T-helper 2 cell treated with Interferon-gamma antibody and Interleukin-4, amounts not matched to agents 5 μg/mL and 100 μg/mL, for 36 hours (primary cell): ENCODE measurements around the gene RASAL2.
"Not testable (repeated sequence)": the region's sequence is repeated elsewhere in the genome, so short reads cannot be mapped to it uniquely, and the experiment has no call there.

ENCODE experiments used
- DNase-seq: peaks from one replicate; pipeline ENCODE4 v3.0.0; 2021; ENCODE audit warnings: low spot score
- H3K27ac Mint-ChIP-seq: one replicate; pipeline ENCODE4 v1.8.0; 2021; ENCODE audit warnings: mild to moderate bottlenecking, mixed read lengths
- H3K27me3 Mint-ChIP-seq: one replicate; pipeline ENCODE4 v1.8.0; 2021; ENCODE audit warnings: low read depth, mixed read lengths
- H3K36me3 Mint-ChIP-seq: one replicate; pipeline ENCODE4 v1.8.0; 2021; ENCODE audit warnings: low read depth, mixed read lengths
- H3K4me1 Mint-ChIP-seq: one replicate; pipeline ENCODE4 v1.8.0; 2021; ENCODE audit warnings: low read depth, mixed read lengths
- H3K4me3 Mint-ChIP-seq: one replicate; pipeline ENCODE4 v1.8.0; 2022; ENCODE audit warnings: mild to moderate bottlenecking, moderate library complexity, mixed read lengths
- H3K9me3 Mint-ChIP-seq: one replicate; pipeline ENCODE4 v1.8.0; 2021; ENCODE audit warnings: mixed read lengths

Gene RASAL2

GRCh38 chr1:178294654-178295053 is 200.8 kb downstream of the RASAL2 start:
- Mint-ChIP-seq H3K4me1 (no peaks in the 10 kb centered on the region), H3K36me3 (no peaks in the 10 kb centered on the region), H3K9me3 (no peaks in the 10 kb centered on the region), H3K27me3 (peaks cover 2% of the 10 kb centered on the region), H3K27ac (no peak overlapping the region), H3K4me3 (no peak overlapping the region)
- DNase-seq: no peak

GRCh38 chr1:178300352-178300699 is 206.4 kb downstream of the RASAL2 start:
- Mint-ChIP-seq H3K27me3 (peaks cover 2% of the 10 kb centered on the region), H3K9me3 (no peaks in the 10 kb centered on the region), H3K4me1 (no peaks in the 10 kb centered on the region), H3K27ac (no peak overlapping the region), H3K36me3 (no peaks in the 10 kb centered on the region), H3K4me3 (no peak overlapping the region)
- no peak for DNase-seq

- Mint-ChIP-seq H3K27me3 (peaks cover 3% of the 10 kb centered on the region), H3K36me3 (no peaks in the 10 kb centered on the region), H3K27ac (no peak overlapping the region), H3K4me3 (no peak overlapping the region), H3K9me3 (no peaks in the 10 kb centered on the region), H3K4me1 (no peaks in the 10 kb centered on the region)
- no peak for DNase-seq
Measured at GRCh38 chr1:178301141-178301540, 207.2 kb downstream of the RASAL2 start.

- Mint-ChIP-seq H3K27me3 (peaks cover 4% of the 10 kb centered on the region), H3K4me3 (no peak overlapping the region), H3K9me3 (no peaks in the 10 kb centered on the region), H3K36me3 (no peaks in the 10 kb centered on the region), H3K27ac (no peak overlapping the region), H3K4me1 (no peaks in the 10 kb centered on the region)
- no peak for DNase-seq
Measured at GRCh38 chr1:178307264-178307663, 213.4 kb downstream of the RASAL2 start.

- Mint-ChIP-seq H3K27ac (no peak overlapping the region), H3K27me3 (peaks cover 4% of the 10 kb centered on the region), H3K36me3 (no peaks in the 10 kb centered on the region), H3K4me3 (no peak overlapping the region), H3K9me3 (no peaks in the 10 kb centered on the region), H3K4me1 (no peaks in the 10 kb centered on the region)
- DNase-seq: no peak
Measured at GRCh38 chr1:178308438-178308837, 214.5 kb downstream of the RASAL2 start.

GRCh38 chr1:178310685-178311105 is 216.8 kb downstream of the RASAL2 start:
- DNase-seq: no peak
- Mint-ChIP-seq H3K4me3 (no peak overlapping the region), H3K9me3 (no peaks in the 10 kb centered on the region), H3K4me1 (no peaks in the 10 kb centered on the region), H3K27me3 (peaks cover 3% of the 10 kb centered on the region), H3K27ac (no peak overlapping the region), H3K36me3 (no peaks in the 10 kb centered on the region)

GRCh38 chr1:178311164-178311563 is 217.3 kb downstream of the RASAL2 start:
- Mint-ChIP-seq H3K27me3 (peaks cover 2% of the 10 kb centered on the region), H3K4me3 (no peak overlapping the region), H3K4me1 (no peaks in the 10 kb centered on the region), H3K9me3 (no peaks in the 10 kb centered on the region), H3K27ac (no peak overlapping the region), H3K36me3 (no peaks in the 10 kb centered on the region)
- no peak for DNase-seq

GRCh38 chr1:178320280-178320982 is 226.5 kb downstream of the RASAL2 start:
- H3K36me3 Mint-ChIP-seq, H3K27me3 Mint-ChIP-seq, H3K4me3 Mint-ChIP-seq, DNase-seq, H3K9me3 Mint-ChIP-seq, H3K4me1 Mint-ChIP-seq, H3K27ac Mint-ChIP-seq: not testable (repeated sequence)

- no peaks in the 10 kb centered on the region for H3K9me3 Mint-ChIP-seq
- H3K36me3 Mint-ChIP-seq: no peaks in the 10 kb centered on the region
- no peaks in the 10 kb centered on the region for H3K4me1 Mint-ChIP-seq
- no peaks in the 10 kb centered on the region for H3K27me3 Mint-ChIP-seq
- no peak for DNase-seq
- H3K4me3 Mint-ChIP-seq: no peak overlapping the region
- H3K27ac Mint-ChIP-seq: no peak overlapping the region
Measured at GRCh38 chr1:178323067-178323466, 229.2 kb downstream of the RASAL2 start.

- no peak for DNase-seq
- H3K4me1 Mint-ChIP-seq: no peaks in the 10 kb centered on the region
- no peak overlapping the region for H3K4me3 Mint-ChIP-seq
Measured at GRCh38 chr1:178324003-178324402, 230.1 kb downstream of the RASAL2 start.

GRCh38 chr1:178328728-178329127 is 234.8 kb downstream of the RASAL2 start:
- H3K36me3 Mint-ChIP-seq: no peaks in the 10 kb centered on the region
- DNase-seq: no peak
- H3K27ac Mint-ChIP-seq: no peak overlapping the region
- no peak overlapping the region for H3K4me3 Mint-ChIP-seq
- no peaks in the 10 kb centered on the region for H3K9me3 Mint-ChIP-seq
- H3K27me3 Mint-ChIP-seq: no peaks in the 10 kb centered on the region
- no peaks in the 10 kb centered on the region for H3K4me1 Mint-ChIP-seq

More at GRCh38 chr1:178324003-178324402, 230.1 kb downstream of the RASAL2 start:
- H3K27ac Mint-ChIP-seq: no peak overlapping the region
- H3K9me3 Mint-ChIP-seq: no peaks in the 10 kb centered on the region
- H3K27me3 Mint-ChIP-seq: no peaks in the 10 kb centered on the region
- H3K36me3 Mint-ChIP-seq: no peaks in the 10 kb centered on the region

GRCh38 chr1:178330153-178330552 is 236.2 kb downstream of the RASAL2 start:
- Mint-ChIP-seq H3K36me3 (no peaks in the 10 kb centered on the region), H3K27me3 (no peaks in the 10 kb centered on the region), H3K4me1 (no peaks in the 10 kb centered on the region), H3K9me3 (no peaks in the 10 kb centered on the region), H3K27ac (no peak overlapping the region), H3K4me3 (no peak overlapping the region)
- DNase-seq: no peak

- Mint-ChIP-seq H3K9me3 (no peaks in the 10 kb centered on the region), H3K4me3 (no peak overlapping the region), H3K4me1 (no peaks in the 10 kb centered on the region), H3K27ac (no peak overlapping the region), H3K27me3 (no peaks in the 10 kb centered on the region), H3K36me3 (no peaks in the 10 kb centered on the region)
- DNase-seq: no peak
Measured at GRCh38 chr1:178330848-178331497, 237.1 kb downstream of the RASAL2 start.

GRCh38 chr1:178335426-178335825 is 241.5 kb downstream of the RASAL2 start:
- Mint-ChIP-seq H3K4me1 (no peaks in the 10 kb centered on the region), H3K4me3 (no peak overlapping the region), H3K27ac (no peak overlapping the region), H3K9me3 (no peaks in the 10 kb centered on the region), H3K36me3 (no peaks in the 10 kb centered on the region), H3K27me3 (no peaks in the 10 kb centered on the region)
- DNase-seq: no peak
